HepG2 (cell line): ENCODE measurements around the gene IMPDH2. TPM values are rescaled to one million over a fixed set of nuclear protein-coding genes. Genes with fewer than 3 reads are reported as not detected.

Source experiments
- ATF1 ChIP-seq: IDR thresholded peaks from 2 replicates; pipeline ENCODE4 v1.6.1; 2016; ENCODE audit warnings: mild to moderate bottlenecking, control low read depth
- BCL3 ChIP-seq: sonication (generic); formaldehyde crosslinking; IDR thresholded peaks from 2 replicates; pipeline ENCODE4 v1.5.1; 2020; ENCODE audit warnings: mild to moderate bottlenecking, missing genetic modification reagents, moderate library complexity
- CCDC6 ChIP-seq: sonication (generic); formaldehyde crosslinking; IDR thresholded peaks from 2 replicates; pipeline ENCODE4 v1.8.1; 2022; ENCODE audit warnings: mild to moderate bottlenecking, missing genetic modification reagents, moderate library complexity
- CHCHD3 ChIP-seq: sonication (generic); formaldehyde crosslinking; IDR thresholded peaks from 2 replicates; pipeline ENCODE4 v1.8.0; 2022; ENCODE audit warnings: mild to moderate bottlenecking, missing genetic modification reagents, moderate library complexity
- FOXO1 ChIP-seq: sonication (generic); formaldehyde crosslinking; IDR thresholded peaks from 2 replicates; pipeline ENCODE4 v1.4.0; 2020; ENCODE audit warnings: missing genetic modification reagents
- HES4 ChIP-seq: sonication (generic); formaldehyde crosslinking; IDR thresholded peaks from 2 replicates; pipeline ENCODE4 v1.9.0; 2021; ENCODE audit warnings: mild to moderate bottlenecking, missing genetic modification reagents, borderline replicate concordance
- HNRNPK ChIP-seq: fragments of 200-400 bp; formaldehyde crosslinking; IDR thresholded peaks from 2 replicates; pipeline ENCODE4 v1.6.1; 2018; ENCODE audit warnings: low read length, low read depth, moderate library complexity, mild to moderate bottlenecking; ENCODE audit not compliant: poor library complexity, severe bottlenecking
- KLF11 ChIP-seq: IDR thresholded peaks from 2 replicates; pipeline ENCODE4 v1.6.1; 2016; ENCODE audit warnings: missing compliant biosample characterization
- NCOA1 ChIP-seq: sonication (generic); formaldehyde crosslinking; IDR thresholded peaks from 2 replicates; pipeline ENCODE4 v1.9.0; 2021; ENCODE audit warnings: missing genetic modification reagents
- NFKB2 ChIP-seq: sonication (generic); formaldehyde crosslinking; IDR thresholded peaks from 2 replicates; pipeline ENCODE4 v1.4.0; 2020; ENCODE audit warnings: missing genetic modification reagents, borderline replicate concordance
- SAFB2 ChIP-seq: sonication (generic); formaldehyde crosslinking; IDR thresholded peaks from 2 replicates; pipeline ENCODE4 v1.5.1; 2020; ENCODE audit warnings: missing genetic modification reagents, low read depth, mild to moderate bottlenecking, borderline replicate concordance
- SP4 ChIP-seq: sonication (generic); formaldehyde crosslinking; IDR thresholded peaks from 2 replicates; pipeline ENCODE4 v1.8.1; 2023; ENCODE audit warnings: mild to moderate bottlenecking, missing genetic modification reagents
- TAF1 ChIP-seq: sonication (generic); formaldehyde crosslinking; IDR thresholded peaks from 2 replicates; pipeline ENCODE4 v1.4.0; 2020; ENCODE audit warnings: missing genetic modification reagents
- TEAD2 ChIP-seq: sonication (generic); formaldehyde crosslinking; IDR thresholded peaks from 2 replicates; pipeline ENCODE4 v1.9.0; 2021; ENCODE audit warnings: missing genetic modification reagents
- TGIF2 ChIP-seq: IDR thresholded peaks from 2 replicates; pipeline ENCODE4 v1.6.1; 2016; ENCODE audit warnings: control low read depth, missing compliant biosample characterization
- TRAFD1 ChIP-seq: sonication (generic); formaldehyde crosslinking; IDR thresholded peaks from 2 replicates; pipeline ENCODE4 v1.5.1; 2020; ENCODE audit warnings: missing genetic modification reagents, mild to moderate bottlenecking, borderline replicate concordance
- U2AF1 ChIP-seq: fragments of 200-400 bp; formaldehyde crosslinking; optimal IDR thresholded peaks from 2 replicates; pipeline ENCODE3; 2017; ENCODE audit warnings: mild to moderate bottlenecking, low read depth, low read length
- ZNF17 ChIP-seq: sonication (generic); formaldehyde crosslinking; IDR thresholded peaks from 2 replicates; pipeline ENCODE4 v1.5.0; 2020; ENCODE audit warnings: mild to moderate bottlenecking, missing genetic modification reagents
- ZNF34 ChIP-seq: sonication (generic); formaldehyde crosslinking; IDR thresholded peaks from 2 replicates; pipeline ENCODE4 v1.4.0; 2020; ENCODE audit warnings: mild to moderate bottlenecking, missing genetic modification reagents, borderline replicate concordance
- ZNF367 ChIP-seq: sonication (generic); formaldehyde crosslinking; IDR thresholded peaks from 2 replicates; pipeline ENCODE4 v1.4.0; 2020; ENCODE audit warnings: missing genetic modification reagents, borderline replicate concordance
- ZNF619 ChIP-seq: sonication (generic); formaldehyde crosslinking; IDR thresholded peaks from 2 replicates; pipeline ENCODE4 v1.4.0; 2020; ENCODE audit warnings: mild to moderate bottlenecking, missing genetic modification reagents
- ZNF737 ChIP-seq: sonication (generic); formaldehyde crosslinking; IDR thresholded peaks from 2 replicates; pipeline ENCODE4 v1.5.0; 2020; ENCODE audit warnings: missing genetic modification reagents, mild to moderate bottlenecking, borderline replicate concordance
- ZNF761 ChIP-seq: sonication (generic); formaldehyde crosslinking; conservative IDR thresholded peaks from 2 replicates; pipeline ENCODE4 v1.4.0; 2020; ENCODE audit warnings: mild to moderate bottlenecking, missing genetic modification reagents
- ZNF777 ChIP-seq: sonication (generic); formaldehyde crosslinking; IDR thresholded peaks from 2 replicates; pipeline ENCODE4 v1.4.0; 2020; ENCODE audit warnings: missing genetic modification reagents
- ZNF891 ChIP-seq: sonication (generic); formaldehyde crosslinking; IDR thresholded peaks from 2 replicates; pipeline ENCODE4 v1.5.0; 2020; ENCODE audit warnings: mild to moderate bottlenecking, missing genetic modification reagents
- ZSCAN25 ChIP-seq: sonication (generic); formaldehyde crosslinking; IDR thresholded peaks from 2 replicates; pipeline ENCODE4 v1.8.0; 2022; ENCODE audit warnings: mild to moderate bottlenecking, missing genetic modification reagents
- ZSCAN30 ChIP-seq: sonication (generic); formaldehyde crosslinking; IDR thresholded peaks from 2 replicates; pipeline ENCODE4 v1.5.0; 2020; ENCODE audit warnings: mild to moderate bottlenecking, missing genetic modification reagents
- polyA plus RNA-seq, 8 experiments: library from polyadenylated mRNA; depleted of rRNA in 3 of 8; stranded (reverse) in 7 of 8; unstranded in 1 of 8; fragments of >200 nt; fragmentation: Illumina TruSeq in 4 of 8; extraction: Trizol in 4 of 8; gene quantifications; 2 replicates each; pipeline versions ENCODE4 v1.2.1 to v1.2.3, GENCODE V29; 2011 to 2016; ENCODE audit warnings: low read depth in 4 of 8, missing spikeins in 1 of 8, mixed read lengths in 1 of 8; ENCODE audit not compliant: insufficient read depth in 1 of 8
- total RNA-seq, 5 experiments: library from RNA; depleted of rRNA; stranded (reverse); fragments of >200 nt; fragmentation: Illumina TruSeq; extraction: Trizol; gene quantifications; 2 replicates each; pipeline ENCODE4 v1.2.3, GENCODE V29; 2016; ENCODE audit warnings: low read depth in 1 of 5
- TF ChIP-seq, protein P1 (sequence below): sonication (generic); formaldehyde crosslinking; IDR thresholded peaks from 2 replicates; pipeline ENCODE4 v1.4.0; 2020; ENCODE audit warnings: low read depth, mild to moderate bottlenecking, missing genetic modification reagents

IMPDH2 gene
- total and polyA plus RNA-seq, 2 of the 13 experiments (the other 11 are each of a cell fraction or from before 2014, with no cell fraction given) = 248 to 260 TPM

GRCh38 chr3:49021213-49021812, 7.9 kb downstream of the IMPDH2 start (continued):
- TF ChIP-seq, protein P1, sequence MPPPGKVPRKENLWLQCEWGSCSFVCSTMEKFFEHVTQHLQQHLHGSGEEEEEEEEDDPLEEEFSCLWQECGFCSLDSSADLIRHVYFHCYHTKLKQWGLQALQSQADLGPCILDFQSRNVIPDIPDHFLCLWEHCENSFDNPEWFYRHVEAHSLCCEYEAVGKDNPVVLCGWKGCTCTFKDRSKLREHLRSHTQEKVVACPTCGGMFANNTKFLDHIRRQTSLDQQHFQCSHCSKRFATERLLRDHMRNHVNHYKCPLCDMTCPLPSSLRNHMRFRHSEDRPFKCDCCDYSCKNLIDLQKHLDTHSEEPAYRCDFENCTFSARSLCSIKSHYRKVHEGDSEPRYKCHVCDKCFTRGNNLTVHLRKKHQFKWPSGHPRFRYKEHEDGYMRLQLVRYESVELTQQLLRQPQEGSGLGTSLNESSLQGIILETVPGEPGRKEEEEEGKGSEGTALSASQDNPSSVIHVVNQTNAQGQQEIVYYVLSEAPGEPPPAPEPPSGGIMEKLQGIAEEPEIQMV (CRISPR knock-in tag) = peak; percentile 82
- TF ChIP-seq ZNF619 (CRISPR knock-in tag) (no peak), HES4 (CRISPR knock-in tag) (peak; percentile 13; the same call in 1 of the 2 replicates), ZNF17 (CRISPR knock-in tag) (no peak), TAF1 (CRISPR knock-in tag) (peak; percentile 92), SP4 (CRISPR knock-in tag) (peak; percentile 81), FOXO1 (CRISPR knock-in tag) (peak; percentile 33; the same call in 1 of the 2 replicates), ATF1 (peak; percentile 65), NCOA1 (CRISPR knock-in tag) (no peak), CCDC6 (CRISPR knock-in tag) (no peak), ZNF891 (peak; percentile 99), U2AF1 (no peak), CHCHD3 (CRISPR knock-in tag) (peak; percentile 82; the same call in 1 of the 2 replicates), KLF11 (CRISPR knock-in tag) (0 out of 2 replicates have a peak, but pooled peaks have one; percentile 42), SAFB2 (CRISPR knock-in tag) (no peak), ZNF777 (CRISPR knock-in tag) (no peak), ZSCAN25 (no peak), ZNF367 (peak; percentile 7), ZSCAN30 (CRISPR knock-in tag) (no peak), TGIF2 (CRISPR knock-in tag) (no peak), TRAFD1 (CRISPR knock-in tag) (no peak), NFKB2 (peak; percentile 67; the same call in 1 of the 2 replicates), ZNF34 (CRISPR knock-in tag) (peak; percentile 69; the same call in 1 of the 2 replicates), HNRNPK (no peak), BCL3 (no peak; the same call in 1 of the 2 replicates), ZNF737 (CRISPR knock-in tag) (peak; percentile 97; the same call in 1 of the 2 replicates), TEAD2 (CRISPR knock-in tag) (no peak), ZNF761 (CRISPR knock-in tag) (no peak; the same call in 1 of the 2 replicates)
